Calu3 (cell line): Measurements from ENCODE around the gene GSTK1. TPM values are rescaled to one million over a fixed set of nuclear protein-coding genes. Genes with fewer than 3 reads are reported as not detected.

Experiments
- BruUV-seq: library from RNA; stranded (reverse); fragments of 400-500 nt; replicated peaks from 2 replicates; lab custom pipeline; 2021; lab: Mats Ljungman, UMichigan
- CTCF ChIA-PET: fragments of 300-600 bp; sonication (Branson Sonifier 250); formaldehyde crosslinking; loops from one replicate; lab custom pipeline; 2022; ENCODE audit warnings: antibody characterized with exemption; lab: Charles Lee
- DNase-seq: peaks from one replicate; pipeline ENCODE4 v3.0.0; 2022
- H3K27ac Mint-ChIP-seq: one replicate; pipeline ENCODE4 v1.8.0; 2022; ENCODE audit warnings: mixed read lengths; ENCODE audit not compliant: unreplicated experiment
- H3K27me3 Mint-ChIP-seq: one replicate; pipeline ENCODE4 v1.8.0; 2022; ENCODE audit warnings: mixed read lengths; ENCODE audit not compliant: unreplicated experiment
- H3K36me3 Mint-ChIP-seq: one replicate; pipeline ENCODE4 v1.8.0; 2022; ENCODE audit warnings: mild to moderate bottlenecking, moderate library complexity, mixed read lengths; ENCODE audit not compliant: insufficient read depth, unreplicated experiment
- H3K4me1 Mint-ChIP-seq: one replicate; pipeline ENCODE4 v1.8.0; 2022; ENCODE audit warnings: mild to moderate bottlenecking, low read depth, mixed read lengths; ENCODE audit not compliant: unreplicated experiment
- H3K4me3 Mint-ChIP-seq: one replicate; pipeline ENCODE4 v1.8.0; 2022; ENCODE audit warnings: mild to moderate bottlenecking, low read depth, moderate library complexity, mixed read lengths; ENCODE audit not compliant: unreplicated experiment
- H3K9me3 Mint-ChIP-seq: one replicate; pipeline ENCODE4 v1.8.0; 2022; ENCODE audit warnings: low read depth, mixed read lengths; ENCODE audit not compliant: unreplicated experiment
- CTCF ChIP-seq: fragments of 200-600 bp; IDR thresholded peaks from one replicate; pipeline ENCODE4 v1.8.0; 2022; ENCODE audit warnings: antibody characterized with exemption; ENCODE audit not compliant: unreplicated experiment
- intact Hi-C: fragments of 100-400 bp; cut with micrococcal nuclease; formaldehyde crosslinking; loops from one replicate; pipeline ENCODE4 v1.10.0; 2022; ENCODE audit not compliant: unreplicated experiment
- total RNA-seq: library from RNA; stranded (reverse); gene quantifications from 2 replicates; pipeline ENCODE4 v1.2.3, GENCODE V29; 2022

GSTK1 gene
- total RNA-seq, 1 experiment from 2014 or later: 109 TPM

GRCh38 chr7:143243614-143244013 is 19.6 kb upstream of the GSTK1 start:
- no peak overlapping the region for H3K4me3 Mint-ChIP-seq
- CTCF ChIA-PET: interaction anchor here (0.7 to 1.8 kb wide), 4 partner anchors 19 to 237 kb away, joined by 3 to 6 read pairs (median 5); no protein-coding TSS in a partner anchor
- no peak for TF ChIP-seq CTCF
- no TSS peak for BruUV-seq
- intact Hi-C loops: loop anchor here (10.0 kb wide), 1 partner anchor 251 kb away; no protein-coding TSS in a partner anchor
- H3K27me3 Mint-ChIP-seq: no peaks in the 10 kb centered on the region
- H3K4me1 Mint-ChIP-seq: peaks cover 50% of the 10 kb centered on the region
- DNase-seq: no peak
- H3K36me3 Mint-ChIP-seq: no peaks in the 10 kb centered on the region
- no peaks in the 10 kb centered on the region for H3K9me3 Mint-ChIP-seq
- no peak overlapping the region for H3K27ac Mint-ChIP-seq

- Mint-ChIP-seq H3K27me3 (no peaks in the 10 kb centered on the region), H3K9me3 (no peaks in the 10 kb centered on the region), H3K4me3 (no peak overlapping the region), H3K36me3 (no peaks in the 10 kb centered on the region), H3K27ac (no peak overlapping the region), H3K4me1 (peaks cover 57% of the 10 kb centered on the region)
- no peak for TF ChIP-seq CTCF
- intact Hi-C loops: loop anchor here (10.0 kb wide), 1 partner anchor 250 kb away; no protein-coding TSS in a partner anchor
- CTCF ChIA-PET: interaction anchor here (1.8 kb wide), 1 partner anchor 29 kb away, joined by 6 read pairs; no protein-coding TSS in a partner anchor
- BruUV-seq: no TSS peak
- no peak for DNase-seq
Measured at GRCh38 chr7:143244321-143244720, 18.9 kb upstream of the GSTK1 start.

GRCh38 chr7:143245123-143245522 is 18.1 kb upstream of the GSTK1 start:
- no TSS peak for BruUV-seq
- no peak overlapping the region for H3K27ac Mint-ChIP-seq
- H3K4me3 Mint-ChIP-seq: no peak overlapping the region
- no peaks in the 10 kb centered on the region for H3K27me3 Mint-ChIP-seq
- no peaks in the 10 kb centered on the region for H3K9me3 Mint-ChIP-seq
- intact Hi-C loops: loop anchor here (10.0 kb wide), 1 partner anchor 250 kb away; no protein-coding TSS in a partner anchor
- no peak for TF ChIP-seq CTCF
- DNase-seq: no peak
- peaks cover 65% of the 10 kb centered on the region for H3K4me1 Mint-ChIP-seq
- H3K36me3 Mint-ChIP-seq: no peaks in the 10 kb centered on the region
- CTCF ChIA-PET: interaction anchor here (0.7 to 1.0 kb wide), 2 partner anchors 18 to 87 kb away, joined by 3 read pairs; partner anchors contain the start of gene GSTK1

GRCh38 chr7:143247372-143247771 is 15.9 kb upstream of the GSTK1 start:
- intact Hi-C loops: loop anchor here (10.0 kb wide), 1 partner anchor 247 kb away; no protein-coding TSS in a partner anchor
- Mint-ChIP-seq H3K4me1 (peaks cover 66% of the 10 kb centered on the region), H3K4me3 (no peak overlapping the region), H3K27ac (peak overlapping the region; percentile 58), H3K36me3 (no peaks in the 10 kb centered on the region), H3K9me3 (peaks cover under 1% of the 10 kb centered on the region), H3K27me3 (no peaks in the 10 kb centered on the region)
- no peak for DNase-seq
- TF ChIP-seq CTCF: no peak
- CTCF ChIA-PET: interaction anchor here (0.7 kb wide), 1 partner anchor 84 kb away, joined by 3 read pairs; no protein-coding TSS in a partner anchor
- BruUV-seq: no TSS peak
